Kidney (tissue), 14 donors: ENCODE measurements around the gene SNTG2. TPM values are rescaled to one million over a fixed set of nuclear protein-coding genes. Genes with fewer than 3 reads are reported as not detected.
"Not testable (repeated sequence)": the region's sequence is repeated elsewhere in the genome, so short reads cannot be mapped to it uniquely, and the experiment has no call there.

Source experiments
- DNase-seq, 5 donors: peaks; one replicate each; pipeline ENCODE4 v3.0.0-alpha.2; 2013 to 2020
- FAIRE-seq: peaks from 2 replicates; lab custom pipeline; 2012; peaks lifted over from hg19 to GRCh38; lab: Jason Lieb, UNC
- H3K27ac ChIP-seq, 2 donors: one replicate each; pipeline ENCODE4 v1.7.0; 2013; ENCODE audit warnings: low read depth in 2 of 2, low read length in 2 of 2, inconsistent platforms in 1 of 2
- H3K27me3 ChIP-seq: one replicate; pipeline ENCODE4 v1.7.1; 2013; ENCODE audit warnings: low read length, inconsistent platforms; ENCODE audit not compliant: control insufficient read depth, insufficient read depth
- H3K36me3 ChIP-seq, 3 donors: one replicate each; pipeline versions ENCODE4 v1.7.0 to v1.7.1; 2013; ENCODE audit warnings: low read length in 3 of 3, control low read depth in 1 of 3, inconsistent platforms in 1 of 3; ENCODE audit not compliant: insufficient read depth in 3 of 3, control insufficient read depth in 2 of 3
- H3K4me1 ChIP-seq, 3 donors: one replicate each; pipeline versions ENCODE4 v1.7.0 to v1.7.1; 2013; ENCODE audit warnings: low read length in 3 of 3, inconsistent platforms in 1 of 3, low read depth in 1 of 3; ENCODE audit not compliant: control insufficient read depth in 2 of 3, insufficient read depth in 2 of 3
- H3K4me3 ChIP-seq, 3 donors: one replicate each; pipeline versions ENCODE4 v1.7.0 to v1.8.1; 2013; ENCODE audit warnings: low read length in 3 of 3, control low read depth in 1 of 3, inconsistent platforms in 1 of 3
- H3K9ac ChIP-seq, 3 donors: one replicate each; pipeline versions ENCODE4 v1.7.0 to v1.7.1; 2013; ENCODE audit warnings: low read length in 3 of 3, control low read depth in 1 of 3, inconsistent platforms in 1 of 3
- H3K9me3 ChIP-seq, 3 donors: one replicate each; pipeline versions ENCODE4 v1.7.0 to v1.7.1; 2013; ENCODE audit warnings: low read length in 3 of 3, control low read depth in 1 of 3, inconsistent platforms in 1 of 3; ENCODE audit not compliant: control insufficient read depth in 2 of 3, insufficient read depth in 1 of 3
- CTCF ChIP-seq: IDR thresholded peaks from 3 replicates; pipeline ENCODE4 v1.5.1; 2012; ENCODE audit warnings: mild to moderate bottlenecking, moderate library complexity, borderline replicate concordance; ENCODE audit not compliant: insufficient read depth; ENCODE audit errors: extremely low read depth
- intact Hi-C: fragments of 100-400 bp; cut with DNase I; formaldehyde crosslinking; loops from one replicate; pipeline ENCODE4 v1.11.1; 2022
- polyA plus RNA-seq: library from polyadenylated mRNA; stranded (reverse); fragments of 350-450 nt; fragmentation: Illumina TruSeq; extraction: RNeasy Lipid Tissue Mini Kit (QIAGEN cat#74804); gene quantifications from one replicate; pipeline ENCODE4 v1.2.3, GENCODE V29; 2014; ENCODE audit warnings: low read depth, low replicate concordance; ENCODE audit not compliant: insufficient read depth
- total RNA-seq: library from RNA; stranded (reverse); fragmentation: NEBNext Ultra II Directional; extraction: Animal tissue kit (Norgen Biotek cat#: 25700); gene quantifications from one replicate; pipeline ENCODE4 v1.2.1, GENCODE V29; 2021
- donor health status: control.
- donor health status: control.
- donor health status: control.
- donor health status: control.
- donor health status: control.
- donor health status: DM: yes; HTN: yes; CAD: no.
- donor health status: Normal renal cell carcinoma (clear cell type).

The SNTG2 gene
- total and polyA plus RNA-seq, 2 donors from 2014 or later, result 2.2 TPM; not detected in 1

- no peak for TF ChIP-seq CTCF
- Histone ChIP-seq H3K4me1 (no peaks in the 10 kb centered on the region), H3K36me3 (no peaks in the 10 kb centered on the region), H3K27me3 (no peaks in the 10 kb centered on the region), H3K9me3 (no peaks in the 10 kb centered on the region), H3K9ac (no peak overlapping the region), H3K27ac (no peak overlapping the region), H3K4me3 (no peak overlapping the region)
- intact Hi-C loops, result no loop called here
- no peak for DNase-seq
- FAIRE-seq, result no peak
These were observed 150.5 kb downstream of the SNTG2 start for GRCh38 chr2:1101011-1101782.

GRCh38 chr2:1101982-1102590 is 151.4 kb downstream of the SNTG2 start:
- Histone ChIP-seq H3K9me3 (no peaks in the 10 kb centered on the region), H3K4me1 (no peaks in the 10 kb centered on the region), H3K27ac (no peak overlapping the region), H3K36me3 (no peaks in the 10 kb centered on the region), H3K27me3 (no peaks in the 10 kb centered on the region), H3K9ac (no peak overlapping the region), H3K4me3 (no peak overlapping the region)
- intact Hi-C loops, result no loop called here
- no peak for DNase-seq
- FAIRE-seq, result no peak
- no peak for TF ChIP-seq CTCF

- no peak for TF ChIP-seq CTCF
- FAIRE-seq (no peak), DNase-seq (no peak)
- Histone ChIP-seq H3K4me3 (no peak overlapping the region), H3K27ac (no peak overlapping the region), H3K9me3 (no peaks in the 10 kb centered on the region), H3K36me3 (no peaks in the 10 kb centered on the region), H3K27me3 (no peaks in the 10 kb centered on the region), H3K9ac (no peak overlapping the region), H3K4me1 (no peaks in the 10 kb centered on the region)
- intact Hi-C loops, result no loop called here
These were observed 153.7 kb downstream of the SNTG2 start for GRCh38 chr2:1104364-1104763.

- H3K9me3 ChIP-seq, H3K36me3 ChIP-seq, H3K4me1 ChIP-seq, H3K9ac ChIP-seq, DNase-seq, H3K27ac ChIP-seq, H3K27me3 ChIP-seq, H3K4me3 ChIP-seq, intact Hi-C loops, FAIRE-seq: not testable (repeated sequence)
These were observed 155.7 kb downstream of the SNTG2 start for GRCh38 chr2:1106344-1106743.
